Trophoblast cell (in vitro differentiated cells and primary cell): ENCODE results near the gene OR6K3.

Experiments used
- DNase-seq, 2 donors: peaks; one replicate each; pipeline ENCODE4 v3.0.0-alpha.2; 2016
- H2AFZ ChIP-seq: 2 replicates; pipeline ENCODE4 v1.6.1; 2013; ENCODE audit warnings: low read length, moderate library complexity, mild to moderate bottlenecking; ENCODE audit not compliant: insufficient read depth, poor library complexity
- H2AK5ac ChIP-seq: 2 replicates; pipeline ENCODE4 v1.6.1; 2013; ENCODE audit warnings: mild to moderate bottlenecking, low read length
- H2BK120ac ChIP-seq: 2 replicates; pipeline ENCODE4 v1.6.1; 2013; ENCODE audit warnings: low read length, mild to moderate bottlenecking, moderate library complexity; ENCODE audit not compliant: insufficient read depth, poor library complexity
- H2BK12ac ChIP-seq: 2 replicates; pipeline ENCODE4 v1.6.1; 2013; ENCODE audit warnings: mild to moderate bottlenecking, low read length, moderate library complexity
- H2BK5ac ChIP-seq: 2 replicates; pipeline ENCODE4 v1.6.1; 2013; ENCODE audit warnings: low read length, low read depth, moderate library complexity, mild to moderate bottlenecking; ENCODE audit not compliant: poor library complexity
- H3K14ac ChIP-seq: 2 replicates; pipeline ENCODE4 v1.6.1; 2013; ENCODE audit warnings: mild to moderate bottlenecking, low read length
- H3K18ac ChIP-seq: 2 replicates; pipeline ENCODE4 v1.6.1; 2013; ENCODE audit warnings: mild to moderate bottlenecking, low read length
- H3K23ac ChIP-seq: 2 replicates; pipeline ENCODE4 v1.6.1; 2013; ENCODE audit warnings: low read length
- H3K27ac ChIP-seq: 2 replicates; pipeline ENCODE4 v1.5.1; 2013; ENCODE audit warnings: low read depth, mild to moderate bottlenecking, inconsistent platforms, low read length, moderate library complexity
- H3K27me3 ChIP-seq: 2 replicates; pipeline ENCODE4 v1.6.1; 2013; ENCODE audit warnings: inconsistent platforms, mild to moderate bottlenecking, low read length, moderate library complexity; ENCODE audit not compliant: insufficient read depth
- H3K36me3 ChIP-seq, 2 experiments: 1 replicate in 1 of 2; 2 replicates in 1 of 2; pipeline ENCODE4 v1.6.1; 2013; ENCODE audit warnings: low read length in 2 of 2, mild to moderate bottlenecking in 2 of 2, moderate library complexity in 1 of 2; ENCODE audit not compliant: insufficient read depth in 2 of 2, control insufficient read depth in 1 of 2
- H3K4ac ChIP-seq: 2 replicates; pipeline ENCODE4 v1.6.1; 2013; ENCODE audit warnings: low read depth, mild to moderate bottlenecking, low read length, moderate library complexity
- H3K4me1 ChIP-seq, 2 experiments: 1 replicate in 1 of 2; 2 replicates in 1 of 2; pipeline ENCODE4 v1.6.1; 2013; ENCODE audit warnings: low read length in 2 of 2, mild to moderate bottlenecking in 2 of 2, moderate library complexity in 1 of 2; ENCODE audit not compliant: insufficient read depth in 2 of 2, control insufficient read depth in 1 of 2
- H3K4me2 ChIP-seq: 2 replicates; pipeline ENCODE4 v1.6.1; 2013; ENCODE audit warnings: inconsistent platforms, mild to moderate bottlenecking, low read length, moderate library complexity
- H3K4me3 ChIP-seq: 2 replicates; pipeline ENCODE4 v1.5.1; 2013; ENCODE audit warnings: mild to moderate bottlenecking, low read depth, low read length, inconsistent platforms
- H3K79me1 ChIP-seq: one replicate; pipeline ENCODE4 v1.6.1; 2013; ENCODE audit warnings: low read length
- H3K79me2 ChIP-seq: 2 replicates; pipeline ENCODE4 v1.6.1; 2013; ENCODE audit warnings: low read length, mild to moderate bottlenecking; ENCODE audit not compliant: control insufficient read depth, insufficient read depth, poor library complexity
- H3K9ac ChIP-seq: 2 replicates; pipeline ENCODE4 v1.6.1; 2013; ENCODE audit warnings: mild to moderate bottlenecking, low read length
- H3K9me3 ChIP-seq: 2 replicates; pipeline ENCODE4 v1.6.1; 2013; ENCODE audit warnings: low read depth, mild to moderate bottlenecking, control low read depth, inconsistent platforms, low read length; ENCODE audit not compliant: insufficient read depth
- H4K12ac ChIP-seq: 2 replicates; pipeline ENCODE4 v1.6.1; 2013; ENCODE audit warnings: low read depth, mild to moderate bottlenecking, low read length, moderate library complexity
- H4K8ac ChIP-seq: 2 replicates; pipeline ENCODE4 v1.6.1; 2013; ENCODE audit warnings: low read depth, mild to moderate bottlenecking, low read length, moderate library complexity
- H4K91ac ChIP-seq: one replicate; pipeline ENCODE4 v1.6.1; 2013; ENCODE audit warnings: low read depth, mild to moderate bottlenecking, low read length, moderate library complexity
- WGBS: extraction: QIAGEN DNeasy Blood & Tissue Kit; methylation state at CpG from one replicate; pipeline ENCODE4 v1.1.7; 2013; ENCODE audit warnings: missing lambda C conversion rate; ENCODE audit not compliant: insufficient read length, insufficient coverage; ENCODE audit errors: extremely low coverage; 5-methylcytosine and 5-hydroxymethylcytosine counted together

OR6K3 gene

DNA sequence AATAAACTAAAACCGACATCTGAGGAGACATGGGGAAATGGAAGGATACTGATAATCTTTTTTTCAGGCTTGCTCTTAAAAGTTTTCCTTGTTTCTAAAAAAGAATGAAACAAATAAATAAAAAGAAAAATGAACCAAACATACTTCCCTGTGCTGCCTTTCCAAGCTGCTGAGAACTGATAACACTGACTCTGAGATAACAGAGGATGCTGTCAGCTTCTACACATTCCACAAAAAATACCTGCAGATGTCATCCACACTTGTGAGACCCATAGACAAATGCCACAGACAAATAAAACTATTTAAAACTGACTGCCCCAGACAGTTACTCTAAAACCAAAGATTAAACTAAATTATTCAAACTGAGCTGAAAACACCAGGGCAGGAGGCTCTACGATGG is 12.0 kb upstream of the OR6K3 start:
- no peak overlapping the region for H3K4ac ChIP-seq
- no peaks in the 10 kb centered on the region for H3K36me3 ChIP-seq
- no peaks in the 10 kb centered on the region for H3K9me3 ChIP-seq
- no peak overlapping the region for H3K18ac ChIP-seq
- H2BK12ac ChIP-seq: no peak overlapping the region
- H3K9ac ChIP-seq: no peak overlapping the region
- no peaks in the 10 kb centered on the region for H3K27me3 ChIP-seq
- H3K4me3 ChIP-seq: no peak overlapping the region
- H3K79me1 ChIP-seq: peaks cover under 1% of the 10 kb centered on the region
- H3K14ac ChIP-seq: no peak overlapping the region
- DNase-seq: no peak
- no peak overlapping the region for H4K91ac ChIP-seq
- H4K8ac ChIP-seq: no peak overlapping the region
- H3K4me2 ChIP-seq: no peak overlapping the region
- no peak overlapping the region for H4K12ac ChIP-seq
- H2AK5ac ChIP-seq: no peak overlapping the region
- H2BK120ac ChIP-seq: no peak overlapping the region
- no peak overlapping the region for H3K27ac ChIP-seq
- H2AFZ ChIP-seq: no peak overlapping the region
- no peak overlapping the region for H2BK5ac ChIP-seq
- WGBS: no CpG with 5 or more reads among the region's 2 CpGs
- H3K23ac ChIP-seq: no peak overlapping the region
- H3K79me2 ChIP-seq: no peaks in the 10 kb centered on the region
- no peaks in the 10 kb centered on the region for H3K4me1 ChIP-seq

DNA sequence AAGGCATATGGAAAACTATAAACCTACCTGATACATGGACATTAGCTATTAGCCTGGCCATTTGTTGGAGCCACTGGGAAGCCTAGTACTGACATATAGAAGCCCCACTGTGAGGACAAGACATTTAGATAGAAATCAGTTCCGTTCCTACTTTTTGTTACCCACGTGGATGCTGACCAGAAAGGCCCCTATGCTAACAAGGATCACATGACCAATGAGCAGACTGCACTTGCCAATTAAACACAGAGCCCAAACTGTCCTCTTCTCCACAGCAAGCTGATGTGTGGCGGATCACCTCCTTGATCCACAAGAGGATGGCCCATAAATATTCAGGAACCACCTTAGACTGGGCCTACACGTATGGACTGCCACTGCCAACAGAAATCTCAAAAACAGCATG is 11.2 kb upstream of the OR6K3 start:
- no peak overlapping the region for H2BK5ac ChIP-seq
- no peak for DNase-seq
- H3K4me2 ChIP-seq: no peak overlapping the region
- no peak overlapping the region for H3K4me3 ChIP-seq
- H3K9me3 ChIP-seq: no peaks in the 10 kb centered on the region
- no peaks in the 10 kb centered on the region for H3K27me3 ChIP-seq
- no peak overlapping the region for H2BK120ac ChIP-seq
- H4K91ac ChIP-seq: no peak overlapping the region
- H3K36me3 ChIP-seq: no peaks in the 10 kb centered on the region
- H4K8ac ChIP-seq: no peak overlapping the region
- no peak overlapping the region for H4K12ac ChIP-seq
- H2AFZ ChIP-seq: no peak overlapping the region
- no CpG with 5 or more reads among the region's 4 CpGs for WGBS
- no peak overlapping the region for H3K23ac ChIP-seq
- H3K27ac ChIP-seq: no peak overlapping the region
- H3K14ac ChIP-seq: no peak overlapping the region
- H3K79me1 ChIP-seq: no peaks in the 10 kb centered on the region
- H3K79me2 ChIP-seq: no peaks in the 10 kb centered on the region
- H3K18ac ChIP-seq: no peak overlapping the region
- H2BK12ac ChIP-seq: no peak overlapping the region
- H3K4me1 ChIP-seq: no peaks in the 10 kb centered on the region
- no peak overlapping the region for H3K4ac ChIP-seq
- no peak overlapping the region for H3K9ac ChIP-seq
- H2AK5ac ChIP-seq: no peak overlapping the region

DNA sequence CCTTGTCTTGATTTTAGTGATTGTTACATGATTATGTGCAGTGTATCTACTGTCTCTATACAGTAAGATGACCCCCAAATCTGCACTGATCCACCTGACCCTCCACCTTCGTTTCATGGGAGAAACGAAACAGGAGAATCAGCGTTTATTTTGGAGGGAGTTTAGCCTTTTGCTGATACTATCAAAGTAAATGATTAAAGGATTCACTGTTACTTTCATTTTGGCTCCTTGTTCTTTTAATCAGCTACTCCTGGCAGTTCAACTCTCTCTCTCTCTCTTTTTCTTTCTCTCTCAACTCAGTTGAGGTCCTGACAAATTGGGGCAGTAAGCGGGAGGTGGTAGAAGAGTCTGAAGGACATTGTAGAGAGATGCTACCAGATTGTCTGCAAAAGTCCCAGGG is 9.9 kb upstream of the OR6K3 start:
- Histone ChIP-seq H3K4me1 (no peaks in the 10 kb centered on the region), H3K4ac (no peak overlapping the region), H3K79me1 (no peaks in the 10 kb centered on the region), H3K9me3 (no peaks in the 10 kb centered on the region), H3K27ac (no peak overlapping the region), H3K18ac (no peak overlapping the region), H3K27me3 (no peaks in the 10 kb centered on the region), H4K8ac (no peak overlapping the region), H2BK12ac (no peak overlapping the region), H2AK5ac (no peak overlapping the region), H4K91ac (no peak overlapping the region), H3K79me2 (no peaks in the 10 kb centered on the region), H4K12ac (no peak overlapping the region), H3K9ac (no peak overlapping the region), H3K36me3 (no peaks in the 10 kb centered on the region), H3K4me3 (no peak overlapping the region), H3K4me2 (no peak overlapping the region), H3K14ac (no peak overlapping the region), H2AFZ (no peak overlapping the region), H3K23ac (no peak overlapping the region), H2BK5ac (no peak overlapping the region), H2BK120ac (no peak overlapping the region)
- WGBS: no CpG with 5 or more reads among the region's 4 CpGs
- no peak for DNase-seq

- H3K27ac ChIP-seq: no peak overlapping the region
- H3K18ac ChIP-seq: no peak overlapping the region
- H3K4me1 ChIP-seq: no peaks in the 10 kb centered on the region
- H3K9ac ChIP-seq: no peak overlapping the region
- no peak overlapping the region for H3K14ac ChIP-seq
- no peak for DNase-seq
- no peak overlapping the region for H2BK5ac ChIP-seq
- no peaks in the 10 kb centered on the region for H3K36me3 ChIP-seq
- no peak overlapping the region for H2AK5ac ChIP-seq
- no peaks in the 10 kb centered on the region for H3K9me3 ChIP-seq
- no peak overlapping the region for H2AFZ ChIP-seq
- no peaks in the 10 kb centered on the region for H3K27me3 ChIP-seq
- no peak overlapping the region for H3K4ac ChIP-seq
- WGBS: no CpG with 5 or more reads among the region's 3 CpGs
- no peaks in the 10 kb centered on the region for H3K79me1 ChIP-seq
- H2BK12ac ChIP-seq: no peak overlapping the region
- no peak overlapping the region for H2BK120ac ChIP-seq
- no peak overlapping the region for H3K23ac ChIP-seq
- no peak overlapping the region for H4K8ac ChIP-seq
- no peak overlapping the region for H3K4me2 ChIP-seq
- no peak overlapping the region for H4K12ac ChIP-seq
- H3K4me3 ChIP-seq: no peak overlapping the region
- H3K79me2 ChIP-seq: no peaks in the 10 kb centered on the region
- no peak overlapping the region for H4K91ac ChIP-seq
Measured at GRCh38 chr1:158728510-158729225, 8.1 kb upstream of the OR6K3 start.
